OCI-LY7 (cell line): ENCODE results near the gene EPHB1. TPM values are rescaled to one million over a fixed set of nuclear protein-coding genes. Genes with fewer than 3 reads are reported as not detected.

ENCODE experiments used
- BruUV-seq: library from RNA; stranded (reverse); fragments of 400-500 nt; replicated peaks from 2 replicates; lab custom pipeline; 2021; lab: Mats Ljungman, UMichigan
- CTCF ChIA-PET: fragments of 300-600 bp; sonication (Branson Sonifier 250); formaldehyde crosslinking; loops from one replicate; lab custom pipeline; 2022; ENCODE audit warnings: antibody characterized with exemption; ENCODE audit not compliant: unreplicated experiment; lab: Charles Lee
- POLR2A ChIA-PET: fragments of 300-600 bp; sonication (Branson Sonifier 250); formaldehyde crosslinking; loops from one replicate; lab custom pipeline; 2022; ENCODE audit warnings: antibody characterized with exemption; lab: Charles Lee
- DNase-seq: peaks from one replicate; pipeline ENCODE4 v3.0.0-alpha.2; 2015; ENCODE audit warnings: low spot score
- H2AFZ ChIP-seq: fragments of 200-600 bp; sonication (generic), shearing (Covaris generic); 2 replicates; pipeline ENCODE4 v1.6.1; 2014; ENCODE audit warnings: mild to moderate bottlenecking, antibody characterized with exemption, low read length, moderate library complexity
- H3K27ac ChIP-seq: fragments of 200-600 bp; sonication (generic); 2 replicates; pipeline ENCODE4 v1.5.1; 2014; ENCODE audit warnings: mixed run types, low read depth, mild to moderate bottlenecking, moderate library complexity, low read length, inconsistent platforms; ENCODE audit not compliant: poor library complexity, severe bottlenecking
- H3K36me3 ChIP-seq: fragments of 200-600 bp; sonication (generic); 2 replicates; pipeline ENCODE4 v1.6.1; 2014; ENCODE audit warnings: mild to moderate bottlenecking, antibody characterized with exemption, low read length, moderate library complexity, mixed read lengths; ENCODE audit not compliant: insufficient read depth
- H3K4me1 ChIP-seq: fragments of 200-600 bp; sonication (generic); 2 replicates; pipeline ENCODE4 v1.5.1; 2014; ENCODE audit warnings: mild to moderate bottlenecking, low read length; ENCODE audit not compliant: insufficient read depth, poor library complexity, severe bottlenecking
- H3K4me2 ChIP-seq: fragments of 200-600 bp; sonication (generic); 2 replicates; pipeline ENCODE4 v1.6.1; 2014; ENCODE audit warnings: mild to moderate bottlenecking, low read length
- H3K4me3 ChIP-seq: fragments of 200-600 bp; sonication (generic); 2 replicates; pipeline ENCODE4 v1.5.1; 2014; ENCODE audit warnings: mild to moderate bottlenecking, low read depth, low read length; ENCODE audit not compliant: poor library complexity, severe bottlenecking
- H3K79me2 ChIP-seq: fragments of 200-600 bp; sonication (generic); 2 replicates; pipeline ENCODE4 v1.6.1; 2016; ENCODE audit warnings: low read depth, mild to moderate bottlenecking, low read length, moderate library complexity, mixed read lengths; ENCODE audit not compliant: insufficient read depth
- H3K9me2 ChIP-seq: fragments of 200-600 bp; sonication (generic); 2 replicates; pipeline ENCODE4 v1.6.1; 2016; ENCODE audit warnings: mild to moderate bottlenecking, low read length, mixed read lengths; ENCODE audit not compliant: insufficient read depth
- H3K9me3 ChIP-seq: fragments of 200-600 bp; sonication (generic); 2 replicates; pipeline ENCODE4 v1.6.1; 2014; ENCODE audit warnings: mild to moderate bottlenecking, mixed run types, low read length, mixed read lengths
- H4K20me1 ChIP-seq: fragments of 200-600 bp; sonication (generic); 2 replicates; pipeline ENCODE4 v1.6.1; 2014; ENCODE audit warnings: mild to moderate bottlenecking, antibody characterized with exemption, low read length, moderate library complexity, mixed read lengths; ENCODE audit not compliant: insufficient read depth
- EZH2phosphoT487 ChIP-seq: fragments of 200-600 bp; sonication (generic); IDR thresholded peaks from 2 replicates; pipeline ENCODE4 v1.6.1; 2018; ENCODE audit warnings: low read depth, borderline replicate concordance, mild to moderate bottlenecking, mixed run types, antibody characterized with exemption, low read length, moderate library complexity, mixed read lengths
- intact Hi-C: fragments of 100-400 bp; cut with micrococcal nuclease; formaldehyde crosslinking; loops from one replicate; pipeline ENCODE4 v1.10.0; 2022; ENCODE audit not compliant: unreplicated experiment
- total RNA-seq, 2 experiments: library from RNA; depleted of rRNA in 1 of 2; stranded (reverse); fragments of >200 nt in 1 of 2; shearing (Covaris generic) in 1 of 2; gene quantifications; 2 replicates each; pipeline ENCODE4 v1.2.3, GENCODE V29; 2014 to 2022
- TF ChIP-seq, protein P1 (sequence below): fragments of 200-600 bp; sonication (generic); conservative IDR thresholded peaks from 2 replicates; pipeline ENCODE4 v1.5.1; 2014; ENCODE audit warnings: mild to moderate bottlenecking, antibody characterized with exemption, low read length, moderate library complexity, mixed read lengths

Gene EPHB1
- total RNA-seq, 2 experiments from 2014 or later: 0.54 to 1.3 TPM

DNA sequence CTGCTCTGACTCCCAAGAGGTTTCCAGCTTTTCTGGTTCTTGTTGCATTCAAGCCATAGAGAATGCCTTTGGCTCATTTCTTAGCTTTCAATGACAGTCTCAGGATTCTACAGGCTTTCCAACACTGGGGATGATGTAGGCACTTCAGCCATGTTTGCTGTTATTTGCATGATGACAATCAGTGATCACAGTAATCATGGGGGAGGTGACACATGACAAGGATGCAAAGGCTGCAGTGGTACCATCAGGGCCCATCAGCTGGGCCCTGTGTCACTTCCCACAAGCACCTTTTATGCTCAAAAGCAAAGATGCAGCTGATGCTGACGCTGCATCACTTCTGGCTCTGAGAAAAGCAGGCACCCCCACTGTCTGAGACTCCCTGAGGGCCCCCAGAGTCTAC is 18.6 kb downstream of the EPHB1 start:
- CTCF ChIA-PET: no interaction called here
- Histone ChIP-seq H3K4me1 (no peaks in the 10 kb centered on the region), H3K9me3 (no peaks in the 10 kb centered on the region), H3K9me2 (no peaks in the 10 kb centered on the region), H4K20me1 (no peaks in the 10 kb centered on the region), H3K36me3 (no peaks in the 10 kb centered on the region), H3K4me3 (no peak overlapping the region), H3K79me2 (no peaks in the 10 kb centered on the region), H2AFZ (no peak overlapping the region), H3K27ac (no peak overlapping the region), H3K4me2 (no peak overlapping the region)
- no TSS peak for BruUV-seq
- POLR2A ChIA-PET: interaction anchor here (0.7 kb wide), 1 partner anchor 139 kb away, joined by 3 read pairs; no protein-coding TSS in a partner anchor
- no peak for TF ChIP-seq EZH2phosphoT487
- TF ChIP-seq, protein P1, sequence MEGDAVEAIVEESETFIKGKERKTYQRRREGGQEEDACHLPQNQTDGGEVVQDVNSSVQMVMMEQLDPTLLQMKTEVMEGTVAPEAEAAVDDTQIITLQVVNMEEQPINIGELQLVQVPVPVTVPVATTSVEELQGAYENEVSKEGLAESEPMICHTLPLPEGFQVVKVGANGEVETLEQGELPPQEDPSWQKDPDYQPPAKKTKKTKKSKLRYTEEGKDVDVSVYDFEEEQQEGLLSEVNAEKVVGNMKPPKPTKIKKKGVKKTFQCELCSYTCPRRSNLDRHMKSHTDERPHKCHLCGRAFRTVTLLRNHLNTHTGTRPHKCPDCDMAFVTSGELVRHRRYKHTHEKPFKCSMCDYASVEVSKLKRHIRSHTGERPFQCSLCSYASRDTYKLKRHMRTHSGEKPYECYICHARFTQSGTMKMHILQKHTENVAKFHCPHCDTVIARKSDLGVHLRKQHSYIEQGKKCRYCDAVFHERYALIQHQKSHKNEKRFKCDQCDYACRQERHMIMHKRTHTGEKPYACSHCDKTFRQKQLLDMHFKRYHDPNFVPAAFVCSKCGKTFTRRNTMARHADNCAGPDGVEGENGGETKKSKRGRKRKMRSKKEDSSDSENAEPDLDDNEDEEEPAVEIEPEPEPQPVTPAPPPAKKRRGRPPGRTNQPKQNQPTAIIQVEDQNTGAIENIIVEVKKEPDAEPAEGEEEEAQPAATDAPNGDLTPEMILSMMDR: no peak
- intact Hi-C loops: no loop called here
- DNase-seq: no peak

DNA sequence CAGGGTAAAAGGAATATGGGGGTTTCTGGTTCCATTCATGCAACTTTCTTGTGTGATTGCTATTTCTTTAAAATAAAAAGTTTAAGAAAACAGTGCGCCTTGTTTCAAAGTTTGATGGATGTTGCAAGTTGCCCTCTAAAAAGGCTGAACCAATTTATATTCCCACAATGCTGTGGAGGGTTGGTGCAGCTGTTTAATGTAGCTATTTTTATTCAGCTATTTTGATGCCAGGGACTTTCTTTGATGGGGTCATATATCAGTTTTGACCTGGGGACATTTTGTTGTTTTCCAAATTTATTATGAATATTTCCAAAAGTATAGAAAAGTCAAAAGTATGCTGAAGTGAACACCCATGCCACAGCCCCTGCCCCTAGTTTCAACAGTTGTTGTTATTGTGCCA is 20.5 kb downstream of the EPHB1 start:
- DNase-seq: no peak
- no peak overlapping the region for H3K27ac ChIP-seq
- intact Hi-C loops: no loop called here
- no peaks in the 10 kb centered on the region for H3K79me2 ChIP-seq
- CTCF ChIA-PET: no interaction called here
- no peak overlapping the region for H3K4me2 ChIP-seq
- no peaks in the 10 kb centered on the region for H3K4me1 ChIP-seq
- H3K4me3 ChIP-seq: no peak overlapping the region
- no peak for TF ChIP-seq EZH2phosphoT487
- TF ChIP-seq, protein P1: no peak
- no peaks in the 10 kb centered on the region for H3K9me3 ChIP-seq
- H3K36me3 ChIP-seq: no peaks in the 10 kb centered on the region
- no peaks in the 10 kb centered on the region for H4K20me1 ChIP-seq
- BruUV-seq: no TSS peak
- no peak overlapping the region for H2AFZ ChIP-seq
- no peaks in the 10 kb centered on the region for H3K9me2 ChIP-seq
- POLR2A ChIA-PET: no interaction called here

DNA sequence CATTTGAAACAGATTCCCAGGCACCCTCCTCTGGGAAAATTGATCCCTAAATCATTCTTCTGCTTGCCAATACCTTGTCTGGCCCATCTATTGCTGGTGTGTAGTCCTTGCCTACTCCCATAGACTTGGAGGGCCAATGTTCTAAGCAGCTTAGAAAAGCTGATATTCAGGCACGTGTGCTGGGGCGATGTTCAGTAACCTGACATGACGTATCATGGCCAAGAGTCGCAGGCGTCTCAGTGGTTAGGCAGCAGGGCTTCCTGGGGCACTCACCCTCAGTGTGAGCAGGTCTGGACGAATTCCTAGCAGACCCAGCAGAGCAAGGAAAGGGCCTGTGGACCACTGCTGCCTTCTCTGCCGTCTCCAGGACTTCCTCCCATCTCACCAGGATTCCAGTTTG is 21.6 kb downstream of the EPHB1 start:
- intact Hi-C loops: no loop called here
- Histone ChIP-seq H3K27ac (no peak overlapping the region), H4K20me1 (no peaks in the 10 kb centered on the region), H3K79me2 (no peaks in the 10 kb centered on the region), H2AFZ (no peak overlapping the region), H3K4me3 (no peak overlapping the region), H3K36me3 (no peaks in the 10 kb centered on the region), H3K9me3 (no peaks in the 10 kb centered on the region), H3K4me2 (no peak overlapping the region), H3K9me2 (no peaks in the 10 kb centered on the region), H3K4me1 (no peaks in the 10 kb centered on the region)
- no peak for TF ChIP-seq EZH2phosphoT487
- TF ChIP-seq, protein P1: no peak
- POLR2A ChIA-PET: no interaction called here
- no peak for DNase-seq
- no TSS peak for BruUV-seq
- CTCF ChIA-PET: no interaction called here
